GM18505 (cell line): ENCODE measurements around the gene CCDC88C.

Source experiments
- ATAC-seq: cut with Tn5 transposase; IDR thresholded peaks from one replicate; pipeline ENCODE4 v1.9.1; 2021; ENCODE audit not compliant: unreplicated experiment
- POLR2A ChIP-seq: IDR thresholded peaks from 4 replicates; pipeline ENCODE4 v1.6.1; 2011; ENCODE audit warnings: borderline replicate concordance; ENCODE audit not compliant: insufficient read depth, insufficient read length; ENCODE audit errors: extremely low read depth

CCDC88C gene

DNA sequence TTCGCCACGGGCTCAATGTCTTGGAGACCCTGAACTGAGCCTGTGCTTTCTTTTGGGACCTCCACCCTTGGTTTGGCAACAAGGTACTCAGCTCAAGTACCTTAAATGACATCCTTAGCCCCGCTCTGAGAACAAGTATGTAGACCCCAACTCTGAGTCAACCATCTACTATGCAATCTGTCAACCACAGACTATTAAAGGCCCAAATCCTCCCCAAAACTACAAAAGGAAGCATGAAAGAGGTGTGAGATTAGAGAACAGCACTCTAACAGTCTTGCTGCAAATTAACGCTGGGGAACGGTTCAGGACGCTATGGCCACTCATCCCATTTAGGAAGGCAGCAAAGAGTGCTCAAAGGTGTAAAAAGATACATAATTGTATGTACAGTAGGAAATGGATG lies 52.1 kb downstream of the CCDC88C start:
- no peak for TF ChIP-seq POLR2A
- ATAC-seq, result no peak

DNA sequence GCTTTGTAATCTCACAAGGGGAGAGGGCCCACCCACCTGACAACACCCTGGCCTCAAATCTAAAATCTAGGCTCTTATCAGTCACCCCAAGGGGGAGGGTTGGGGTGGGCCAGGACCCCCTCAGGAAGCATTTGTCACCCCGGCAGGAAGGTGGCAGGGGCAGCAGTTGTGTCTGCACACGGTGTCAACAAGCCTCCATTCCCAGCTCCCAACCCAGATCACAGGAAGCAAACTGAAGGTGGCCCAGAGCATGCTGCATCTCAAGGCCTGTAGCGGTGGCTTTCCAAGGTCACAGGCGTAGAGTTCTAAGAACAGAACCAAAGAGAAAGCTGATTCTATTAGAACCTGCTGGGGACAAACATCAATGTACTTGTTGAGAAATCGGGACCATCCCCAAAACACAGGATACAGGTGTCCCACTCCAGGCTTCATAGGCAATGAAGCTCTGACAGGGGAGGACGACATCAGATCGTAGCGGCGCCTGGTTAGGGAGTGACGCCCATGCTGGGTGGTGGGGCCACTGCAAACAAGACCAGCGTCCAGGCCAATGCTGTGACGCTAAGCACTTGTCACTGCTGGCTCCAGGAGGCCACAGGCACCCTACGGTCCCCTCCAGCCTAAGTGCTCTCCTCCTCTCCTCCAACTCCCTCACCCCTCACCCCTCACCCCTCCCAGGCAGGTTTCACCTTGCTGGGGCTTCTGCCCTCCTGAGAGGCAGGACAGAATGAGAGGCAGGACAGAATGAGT lies 52.9 kb downstream of the CCDC88C start:
- no peak for TF ChIP-seq POLR2A
- no peak for ATAC-seq

- TF ChIP-seq POLR2A, result peak; percentile 41
- ATAC-seq, result peak; percentile 48
Observed at GRCh38 chr14:91363776-91364523, 53.7 kb downstream of the CCDC88C start.

GRCh38 chr14:91361233-91361811 lies 56.3 kb downstream of the CCDC88C start:
- TF ChIP-seq POLR2A, result no peak

GRCh38 chr14:91360490-91361232 lies 57.0 kb downstream of the CCDC88C start:
- no peak for ATAC-seq
- TF ChIP-seq POLR2A, result no peak

More at GRCh38 chr14:91361233-91361811, 56.3 kb downstream of the CCDC88C start:
- no peak for ATAC-seq

- no peak for ATAC-seq
- no peak for TF ChIP-seq POLR2A
Observed at GRCh38 chr14:91358654-91359220, 58.9 kb downstream of the CCDC88C start.

- TF ChIP-seq POLR2A, result no peak
- no peak for ATAC-seq
Observed at GRCh38 chr14:91358025-91358319, 59.6 kb downstream of the CCDC88C start.

GRCh38 chr14:91357272-91358024 lies 60.2 kb downstream of the CCDC88C start:
- no peak for TF ChIP-seq POLR2A
- ATAC-seq, result no peak

- no peak for ATAC-seq
- TF ChIP-seq POLR2A, result no peak
Observed at GRCh38 chr14:91356181-91356763, 61.3 kb downstream of the CCDC88C start.

GRCh38 chr14:91354979-91355685 lies 62.5 kb downstream of the CCDC88C start:
- ATAC-seq, result no peak
- peak; percentile 57 for TF ChIP-seq POLR2A

- ATAC-seq, result no peak
- no peak for TF ChIP-seq POLR2A
Observed at GRCh38 chr14:91354221-91354916, 63.3 kb downstream of the CCDC88C start.
